ENCODE data around the gene GRIPAP1.

GRCh38 chrX:48975041-48975440 is 27.0 kb downstream of the GRIPAP1 start:
- no peak for TF ChIP-seq ISL1 (CRISPR knock-in tag; IDR thresholded peaks at IDR 0.05)
- TF ChIP-seq ARNTL (CRISPR knock-in tag; IDR thresholded peaks at IDR 0.05; ENCODE audit: borderline replicate concordance, low read depth), result no peak
- no peak for TF ChIP-seq CREB5 (CRISPR knock-in tag; IDR thresholded peaks at IDR 0.05; ENCODE audit: low read depth)
- TF ChIP-seq TSHZ2 (CRISPR knock-in tag; IDR thresholded peaks at IDR 0.05), result no peak
- TF ChIP-seq PATZ1 (CRISPR knock-in tag; IDR thresholded peaks at IDR 0.05; ENCODE audit: borderline replicate concordance), result no peak
- no peak for TF ChIP-seq SNAI2 (CRISPR knock-in tag; IDR thresholded peaks at IDR 0.05)
- no peak for TF ChIP-seq TOX (CRISPR knock-in tag; IDR thresholded peaks at IDR 0.05; ENCODE audit: borderline replicate concordance)
- no peak for TF ChIP-seq GLIS3 (CRISPR knock-in tag; IDR thresholded peaks at IDR 0.05)
- TF ChIP-seq BACH2 (CRISPR knock-in tag; IDR thresholded peaks at IDR 0.05; ENCODE audit: borderline replicate concordance), result no peak
- no peak for TF ChIP-seq ZFP30 (CRISPR knock-in tag; IDR thresholded peaks at IDR 0.05)
- no peak for TF ChIP-seq ZFP3 (CRISPR knock-in tag; IDR thresholded peaks at IDR 0.05)
- TF ChIP-seq ESRRG (CRISPR knock-in tag; IDR thresholded peaks at IDR 0.05), result no peak
- no peak for TF ChIP-seq ZC3H10 (CRISPR knock-in tag; IDR thresholded peaks at IDR 0.05)
- no peak for TF ChIP-seq PPARA (CRISPR knock-in tag; IDR thresholded peaks at IDR 0.05; ENCODE audit: borderline replicate concordance)
